Pulmonary artery endothelial cell (primary cell): ENCODE measurements around the gene SPRR1A. TPM values are rescaled to one million over a fixed set of nuclear protein-coding genes. Genes with fewer than 3 reads are reported as not detected.

Source experiments
- DNase-seq: peaks from one replicate; pipeline ENCODE4 v3.0.0-alpha.2; 2011; ENCODE audit warnings: low read depth, low spot score
- total RNA-seq: library from RNA; depleted of rRNA; stranded (reverse); fragments of >200 nt; gene quantifications from 2 replicates; pipeline ENCODE4 v1.2.3, GENCODE V29; 2014

SPRR1A gene
- total RNA-seq = not detected in 2 replicates

GRCh38 chr1:152983743-152984142, at the start of gene SPRR1A:
SPRR1A (plus strand) TSS chr1:152984081; CDS start chr1:152985231, 1,150 bp downstream.
- no peak for DNase-seq

- no peak for DNase-seq
These were observed 43.3 kb upstream of the SPRR1A start for GRCh38 chr1:152940614-152941013.

- DNase-seq = no peak
These were observed 42.7 kb upstream of the SPRR1A start for GRCh38 chr1:152941037-152941711.

- no peak for DNase-seq
These were observed 41.7 kb upstream of the SPRR1A start for GRCh38 chr1:152942161-152942560.

GRCh38 chr1:152946248-152946647, 37.6 kb upstream of the SPRR1A start:
- DNase-seq = no peak

- DNase-seq = no peak
These were observed 37.1 kb upstream of the SPRR1A start, which contains the start of gene SPRR5 for GRCh38 chr1:152946651-152947256. SPRR5 (plus strand) TSS chr1:152947206; CDS start chr1:152948555, 1,349 bp downstream.

GRCh38 chr1:152951711-152952110, 32.2 kb upstream of the SPRR1A start:
- DNase-seq = no peak

GRCh38 chr1:152953761-152954160, 30.1 kb upstream of the SPRR1A start:
- no peak for DNase-seq

GRCh38 chr1:152954436-152954835, 29.4 kb upstream of the SPRR1A start:
- DNase-seq = no peak

- DNase-seq = no peak
These were observed 26.3 kb upstream of the SPRR1A start for GRCh38 chr1:152957561-152957960.

GRCh38 chr1:152959273-152959672, 24.6 kb upstream of the SPRR1A start:
- DNase-seq = no peak

- DNase-seq = no peak
These were observed 24.0 kb upstream of the SPRR1A start for GRCh38 chr1:152959801-152960451.

- no peak for DNase-seq
These were observed 23.3 kb upstream of the SPRR1A start for GRCh38 chr1:152960452-152961044.

- DNase-seq = no peak
These were observed 22.5 kb upstream of the SPRR1A start for GRCh38 chr1:152961226-152961891.

- DNase-seq = no peak
These were observed 20.9 kb upstream of the SPRR1A start for GRCh38 chr1:152962876-152963415.

- no peak for DNase-seq
These were observed 19.3 kb upstream of the SPRR1A start for GRCh38 chr1:152964536-152964935.

GRCh38 chr1:152965853-152966252, 18.0 kb upstream of the SPRR1A start:
- DNase-seq = no peak

- DNase-seq = no peak
These were observed 16.7 kb upstream of the SPRR1A start for GRCh38 chr1:152967201-152967600.

- DNase-seq = no peak
These were observed 15.6 kb upstream of the SPRR1A start for GRCh38 chr1:152968248-152968647.

GRCh38 chr1:152969036-152969435, 14.8 kb upstream of the SPRR1A start:
- no peak for DNase-seq

GRCh38 chr1:152970495-152970894, 13.4 kb upstream of the SPRR1A start, which contains the start of gene SPRR4:
SPRR4 (plus strand) TSS chr1:152970648; CDS start chr1:152971891, 1,243 bp downstream.
- no peak for DNase-seq
